SK-N-SH (cell line): ENCODE results near the gene PDXP. TPM values are rescaled to one million over a fixed set of nuclear protein-coding genes. Genes with fewer than 3 reads are reported as not detected.
"Not testable (repeated sequence)": the region's sequence is repeated elsewhere in the genome, so short reads cannot be mapped to it uniquely, and the experiment has no call there.

Experiments
- CTCF ChIA-PET: fragments of 300-600, 350-600 bp; formaldehyde crosslinking; extraction: SDS; loops from one replicate; lab custom pipeline; 2021; lab: Yijun Ruan, JAX
- POLR2A ChIA-PET: fragments of 350-600 bp; sonication (Branson Sonifier 250); formaldehyde crosslinking; extraction: SDS; loops from one replicate; lab custom pipeline; 2020; ENCODE audit warnings: antibody characterized with exemption, inconsistent platforms; lab: Yijun Ruan, JAX
- DNase-seq: peaks from one replicate; pipeline ENCODE4 v3.0.0; 2012
- H2AFZ ChIP-seq: fragments of 200-600 bp; sonication (generic); 2 replicates; pipeline ENCODE4 v1.8.1; 2016; ENCODE audit warnings: antibody characterized with exemption, mild to moderate bottlenecking, low read depth
- H3F3A ChIP-seq: fragments of 200-600 bp; sonication (generic); replicated peaks from 2 replicates; pipeline ENCODE3; 2016; ENCODE audit warnings: antibody characterized with exemption, mild to moderate bottlenecking; ENCODE audit not compliant: insufficient read depth
- H3K27ac ChIP-seq, 2 experiments: fragments of 200-500 bp in 1 of 2; fragments of 200-600 bp in 1 of 2; sonication (Bioruptor generic) in 1 of 2; sonication (generic), shearing (Covaris generic) in 1 of 2; 2 replicates each; pipeline versions ENCODE4 v1.5.1 to v1.6.1; 2014 to 2016; ENCODE audit warnings: low read depth in 2 of 2, inconsistent platforms in 1 of 2, low read length in 1 of 2, mild to moderate bottlenecking in 1 of 2, mixed read lengths in 1 of 2
- H3K27me3 ChIP-seq: fragments of 200-600 bp; sonication (generic), shearing (Covaris generic); 2 replicates; pipeline ENCODE4 v1.6.1; 2016; ENCODE audit warnings: mixed run types; ENCODE audit not compliant: insufficient read depth
- H3K36me3 ChIP-seq, 2 experiments: fragments of 200-500 bp in 1 of 2; fragments of 200-600 bp in 1 of 2; sonication (Bioruptor generic) in 1 of 2; sonication (generic) in 1 of 2; replicated peaks in 1 of 2; 2 replicates each; pipeline versions ENCODE3 to v1.5.1; 2014 to 2016; ENCODE audit warnings: low read length in 1 of 2, mild to moderate bottlenecking in 1 of 2; ENCODE audit not compliant: insufficient read depth in 2 of 2, control insufficient read depth in 1 of 2
- H3K4me1 ChIP-seq, 2 experiments: fragments of 200-500 bp in 1 of 2; fragments of 200-600 bp in 1 of 2; sonication (Bioruptor generic) in 1 of 2; sonication (generic), shearing (Covaris generic) in 1 of 2; 2 replicates each; pipeline versions ENCODE4 v1.5.1 to v1.6.1; 2014 to 2016; ENCODE audit warnings: low read depth in 1 of 2, low read length in 1 of 2, mixed run types in 1 of 2; ENCODE audit not compliant: insufficient read depth in 2 of 2, control insufficient read depth in 1 of 2
- H3K4me2 ChIP-seq: fragments of 200-600 bp; sonication (generic), shearing (Covaris generic); 2 replicates; pipeline ENCODE4 v1.6.1; 2017; ENCODE audit warnings: mixed run types
- H3K4me3 ChIP-seq, 2 experiments: fragments of 200-500 bp in 1 of 2; fragments of 200-600 bp in 1 of 2; sonication (Bioruptor generic) in 1 of 2; sonication (generic), shearing (Covaris generic) in 1 of 2; 2 replicates each; pipeline versions ENCODE4 v1.5.1 to v1.8.1; 2014 to 2016; ENCODE audit warnings: low read depth in 2 of 2, inconsistent platforms in 1 of 2, low read length in 1 of 2, mild to moderate bottlenecking in 1 of 2, mixed read lengths in 1 of 2, moderate library complexity in 1 of 2
- H3K79me2 ChIP-seq: fragments of 200-600 bp; sonication (generic); 2 replicates; pipeline ENCODE4 v1.8.1; 2017; ENCODE audit warnings: mild to moderate bottlenecking; ENCODE audit not compliant: insufficient read depth
- H3K9ac ChIP-seq: fragments of 200-600 bp; sonication (generic); 2 replicates; pipeline ENCODE4 v1.6.1; 2017; ENCODE audit warnings: mixed run types
- H3K9me2 ChIP-seq: fragments of 200-600 bp; sonication (generic); 2 replicates; pipeline ENCODE4 v1.6.1; 2017; ENCODE audit warnings: mixed run types
- H3K9me3 ChIP-seq: fragments of 200-600 bp; sonication (generic); 2 replicates; pipeline ENCODE4 v1.6.1; 2017; ENCODE audit warnings: mixed run types, mild to moderate bottlenecking, moderate library complexity
- H4K20me1 ChIP-seq: fragments of 200-600 bp; sonication (generic); 2 replicates; pipeline ENCODE4 v1.6.1; 2017; ENCODE audit warnings: mild to moderate bottlenecking, mixed run types; ENCODE audit not compliant: insufficient read depth
- CHD2 ChIP-seq: fragments of 150-350 bp; IDR thresholded peaks from 2 replicates; pipeline ENCODE4 v1.6.1; 2018; ENCODE audit warnings: low read length; ENCODE audit not compliant: partially characterized antibody
- ELF1 ChIP-seq: IDR thresholded peaks from 2 replicates; pipeline ENCODE4 v1.4.0; 2012
- JUND ChIP-seq: IDR thresholded peaks from 2 replicates; pipeline ENCODE4 v1.4.0; 2012
- RFX5 ChIP-seq: IDR thresholded peaks from 2 replicates; pipeline ENCODE4 v1.6.1; 2012; ENCODE audit warnings: mild to moderate bottlenecking, improper control_type of control experiment, low read length
- TAF1 ChIP-seq: IDR thresholded peaks from 2 replicates; pipeline ENCODE4 v1.6.1; 2012; ENCODE audit warnings: low read depth, mild to moderate bottlenecking, low read length, moderate library complexity, borderline replicate concordance
- WGBS: methylation state at CpG from one replicate; pipeline ENCODE4 v1.1.6; 2017; ENCODE audit warnings: low lambda C conversion rate; 5-methylcytosine and 5-hydroxymethylcytosine counted together
- polyA plus RNA-seq, 3 experiments: library from polyadenylated mRNA; depleted of rRNA; stranded (reverse); fragments of >200 nt; gene quantifications; 2 replicates each; pipeline ENCODE4 v1.2.3, GENCODE V29; 2012
- TF ChIP-seq, protein P1 (sequence below): fragments of 150-350 bp; IDR thresholded peaks from 2 replicates; pipeline ENCODE4 v1.6.1; 2017; ENCODE audit warnings: antibody characterized with exemption, low read length, low read depth, borderline replicate concordance

Gene PDXP
- polyA plus RNA-seq, 1 of the 3 experiments (the other 2 are of a cell fraction), result 22.5 TPM

DNA sequence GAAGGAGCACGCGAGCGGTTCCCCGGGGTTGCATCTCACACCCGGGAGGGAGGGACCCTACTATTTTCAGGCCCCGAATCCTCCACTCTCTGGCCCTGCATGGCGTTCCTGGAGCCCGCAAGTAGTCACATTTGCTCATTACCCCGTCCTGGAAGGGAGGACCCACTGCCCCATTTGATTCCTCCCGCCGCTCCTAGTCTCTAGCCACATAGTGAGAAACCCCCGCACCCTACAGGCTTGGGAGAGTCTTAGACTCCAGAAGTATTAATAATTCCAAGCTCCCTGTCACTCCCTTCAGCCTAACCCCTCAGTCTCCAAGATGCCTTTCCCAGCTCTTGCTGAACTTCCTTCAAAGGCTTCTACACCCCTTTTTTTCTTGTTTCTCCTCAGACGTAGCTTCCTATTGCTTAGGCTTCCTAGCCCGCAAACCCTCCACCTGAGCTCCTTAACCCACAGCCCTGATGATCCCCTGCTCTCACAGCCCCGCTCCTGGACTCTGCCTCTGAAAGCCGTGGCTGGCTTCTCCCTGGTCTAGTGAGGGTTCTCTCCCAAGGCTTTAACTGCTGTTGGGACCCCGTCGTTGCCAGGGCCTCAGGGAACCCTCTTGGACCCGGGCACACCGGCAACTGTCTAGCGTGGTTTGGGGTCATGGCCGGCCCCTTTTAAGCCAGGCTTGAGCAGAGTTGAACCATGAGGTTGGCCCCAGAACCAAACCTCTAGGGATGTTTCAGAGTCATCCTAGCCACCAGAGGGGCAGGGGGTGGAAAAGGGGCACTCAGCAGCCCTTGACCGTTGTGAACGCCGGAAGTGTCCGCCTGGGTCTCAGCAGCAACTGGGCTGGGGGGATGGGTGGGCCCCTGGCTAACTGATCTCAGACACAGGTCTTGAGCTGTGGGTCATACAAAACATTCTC, 49.0 kb upstream of the PDXP start:
- Histone ChIP-seq H2AFZ (peak overlapping the region; percentile 63; the same call in 1 of the 2 replicates), H3K4me1 (peaks cover 7 to 26% of the 10 kb centered on the region in 2 experiments; a peak in 1 of 4 replicates), H3K9me3 (no peaks in the 10 kb centered on the region), H3K79me2 (peaks cover 36% of the 10 kb centered on the region), H3K27ac (peak overlapping the region; percentile 92 to 98), H3F3A (peaks cover 14% of the 10 kb centered on the region)
- peak; percentile 71 for DNase-seq
- peak; percentile 68 for TF ChIP-seq CHD2
- TF ChIP-seq ELF1, result no peak
- no peak for TF ChIP-seq JUND
- TF ChIP-seq TAF1, result peak; percentile 55
- TF ChIP-seq, protein P1, sequence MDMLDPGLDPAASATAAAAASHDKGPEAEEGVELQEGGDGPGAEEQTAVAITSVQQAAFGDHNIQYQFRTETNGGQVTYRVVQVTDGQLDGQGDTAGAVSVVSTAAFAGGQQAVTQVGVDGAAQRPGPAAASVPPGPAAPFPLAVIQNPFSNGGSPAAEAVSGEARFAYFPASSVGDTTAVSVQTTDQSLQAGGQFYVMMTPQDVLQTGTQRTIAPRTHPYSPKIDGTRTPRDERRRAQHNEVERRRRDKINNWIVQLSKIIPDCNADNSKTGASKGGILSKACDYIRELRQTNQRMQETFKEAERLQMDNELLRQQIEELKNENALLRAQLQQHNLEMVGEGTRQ, result no peak
- TF ChIP-seq, all 33 proteins: peak for 2
- no peaks in the 10 kb centered on the region for H4K20me1 ChIP-seq
- peak overlapping the region; percentile 73 for H3K9ac ChIP-seq
- H3K4me3 ChIP-seq, result peak overlapping the region; percentile 86 to 91
- peak overlapping the region; percentile 91 for H3K4me2 ChIP-seq
- WGBS, result 7% methylated on average over 22 of the region's 26 CpGs
- no peaks in the 10 kb centered on the region for H3K9me2 ChIP-seq
- ChIA-PET CTCF (interaction anchor here (0.6 to 9.3 kb wide), 15 partner anchors 13 to 230 kb away, joined by 3 to 95 read pairs (median 4); partner anchors contain the start of genes NOL12 and SH3BP1), POLR2A (interaction anchor here (0.6 to 2.1 kb wide), 9 partner anchors 10 to 195 kb away, joined by 3 to 13 read pairs (median 4); partner anchors contain the start of genes LGALS1 and NOL12)
- H3K27me3 ChIP-seq, result no peaks in the 10 kb centered on the region
- H3K36me3 ChIP-seq, result no peaks in the 10 kb centered on the region

DNA sequence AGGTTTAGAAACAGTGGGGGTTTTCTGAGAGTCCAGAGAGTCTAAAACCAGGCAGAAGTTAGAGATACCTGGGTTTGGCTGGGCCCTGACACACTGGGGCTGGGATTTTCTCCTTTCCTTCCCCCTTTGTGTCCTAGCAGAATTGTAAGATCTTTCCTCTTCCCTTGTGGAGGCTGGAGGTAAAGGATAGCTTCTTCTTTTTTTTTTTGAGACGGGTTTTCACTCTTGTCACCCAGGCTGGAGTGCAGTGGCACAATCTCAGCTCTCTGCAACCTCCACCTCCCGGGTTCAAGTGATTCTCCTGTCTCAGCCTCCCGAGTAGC, 48.4 kb upstream of the PDXP start:
- Histone ChIP-seq H3F3A (peaks cover 14% of the 10 kb centered on the region), H3K9ac (peak overlapping the region; percentile 73), H3K4me1 (peaks cover 7 to 26% of the 10 kb centered on the region in 2 experiments; a peak in 1 of 4 replicates), H3K4me2 (peak overlapping the region; percentile 91), H3K27ac (peak overlapping the region; percentile 92 to 98), H3K79me2 (peaks cover 36% of the 10 kb centered on the region), H3K4me3 (peak overlapping the region; percentile 86 to 91)
- DNase-seq, H3K27me3 ChIP-seq, H4K20me1 ChIP-seq, H3K9me3 ChIP-seq, H3K9me2 ChIP-seq, H2AFZ ChIP-seq, H3K36me3 ChIP-seq: not testable (repeated sequence)
- ChIA-PET CTCF (interaction anchor here (1.2 to 9.3 kb wide), 7 partner anchors 12 to 72 kb away, joined by 3 to 54 read pairs (median 5); partner anchors contain the start of gene SH3BP1), POLR2A (interaction anchor here (0.7 kb wide), 1 partner anchor 65 kb away, joined by 3 read pairs; the partner anchor contains the start of gene LGALS1)
- 84% methylated on average over 3 of the region's 3 CpGs for WGBS

DNA sequence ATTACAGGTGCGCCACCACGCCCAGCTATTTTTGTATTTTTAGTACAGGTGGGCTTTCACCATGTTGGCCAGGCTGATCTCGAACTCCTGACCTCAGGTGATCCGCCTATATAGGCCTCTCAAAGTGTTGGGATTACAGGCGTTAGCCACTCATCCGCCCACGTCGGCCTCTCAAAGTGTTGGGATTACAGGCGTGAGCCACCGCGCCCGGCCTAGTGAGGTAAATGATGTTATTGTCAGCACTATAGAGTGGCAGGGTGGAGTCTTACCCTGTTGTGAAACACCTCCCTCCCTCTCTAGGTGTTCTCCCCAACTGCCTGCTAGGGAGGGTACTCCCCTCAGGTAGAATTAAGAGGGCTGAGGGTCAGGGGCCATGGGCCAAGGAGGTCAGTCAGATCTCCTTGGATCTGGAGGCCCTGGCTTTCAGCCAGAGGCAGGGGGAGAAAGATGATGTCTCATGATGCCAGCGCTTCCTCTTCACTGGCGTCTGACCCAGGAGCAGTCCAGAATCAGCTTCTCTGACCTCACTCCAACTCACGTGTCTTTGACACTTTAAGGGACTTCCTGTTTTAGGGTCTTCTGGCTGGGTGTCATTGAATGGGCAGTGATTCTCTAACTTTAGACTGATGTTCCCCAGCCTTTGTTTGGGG, 47.9 kb upstream of the PDXP start:
- no peak overlapping the region for H2AFZ ChIP-seq
- H3F3A ChIP-seq, result peaks cover 14% of the 10 kb centered on the region
- 90% methylated on average over 15 of the region's 15 CpGs for WGBS
- H3K79me2 ChIP-seq, result peaks cover 36% of the 10 kb centered on the region
- no peak for TF ChIP-seq RFX5
- H3K9me3 ChIP-seq, result no peaks in the 10 kb centered on the region
- H3K36me3 ChIP-seq, result no peaks in the 10 kb centered on the region
- no peaks in the 10 kb centered on the region for H4K20me1 ChIP-seq
- DNase-seq, result no peak
- no peaks in the 10 kb centered on the region for H3K9me2 ChIP-seq
- POLR2A ChIA-PET, result interaction anchor here (0.7 to 1.0 kb wide), 2 partner anchors 65 to 76 kb away, joined by 3 read pairs; partner anchors contain the start of genes LGALS1 and NOL12
- H3K27ac ChIP-seq, result peak overlapping the region in 1 of 2 experiments; percentile 92; a peak in 2 of 4 replicates
- CTCF ChIA-PET, result interaction anchor here (1.2 to 9.3 kb wide), 5 partner anchors 12 to 71 kb away, joined by 3 to 54 read pairs (median 5); no protein-coding TSS in a partner anchor
- H3K9ac ChIP-seq, result peak overlapping the region; percentile 73
- H3K4me1 ChIP-seq, result peaks cover 7 to 26% of the 10 kb centered on the region in 2 experiments; a peak in 1 of 4 replicates
- H3K4me2 ChIP-seq, result peak overlapping the region; percentile 91
- H3K4me3 ChIP-seq, result peak overlapping the region in 1 of 2 experiments; percentile 91; a peak in 3 of 4 replicates
- H3K27me3 ChIP-seq, result no peaks in the 10 kb centered on the region
